B cell (primary cell): Measurements from ENCODE around the gene N4BP2.

Source experiments
- EZH2 ChIP-seq: IDR thresholded peaks from 2 replicates; pipeline ENCODE4 v1.6.1; 2012; ENCODE audit warnings: borderline replicate concordance, low read depth, mild to moderate bottlenecking, moderate library complexity, low read length; ENCODE audit not compliant: insufficient read depth, poor library complexity, severe bottlenecking
- TF ChIP-seq, protein P1 (sequence below): fragments of 200-600 bp; IDR thresholded peaks from one replicate; pipeline ENCODE4 v1.8.0; 2022; ENCODE audit warnings: antibody characterized with exemption, mild to moderate bottlenecking

DNA sequence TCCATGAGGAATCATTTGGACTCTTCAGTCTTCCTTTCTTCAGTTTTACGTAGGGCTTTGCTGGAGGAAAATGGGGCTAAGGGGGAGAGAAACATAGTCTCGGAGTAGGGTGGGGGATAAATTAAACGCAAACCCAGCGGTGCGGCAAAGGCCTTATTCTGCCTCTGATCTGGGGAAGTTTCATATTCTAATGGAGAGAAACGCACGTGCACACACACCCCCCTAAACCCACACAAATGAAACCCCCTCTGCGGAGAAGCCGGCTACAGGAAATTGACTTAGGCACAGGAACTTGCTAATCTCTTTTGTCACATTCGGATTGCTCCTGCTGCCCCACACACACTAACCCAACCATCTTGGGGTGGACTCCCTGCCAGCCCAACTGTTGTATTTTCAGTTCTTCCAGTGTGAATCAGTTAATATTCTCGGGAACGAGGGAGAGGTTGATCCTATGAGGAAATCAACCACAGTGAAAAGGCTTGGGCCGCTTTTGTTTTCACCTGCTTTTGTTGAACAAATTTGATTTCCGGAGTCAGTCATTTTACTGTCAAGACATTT, 140.2 kb downstream of the N4BP2 start, which contains the start of gene RHOH:
- TF ChIP-seq, protein P1, sequence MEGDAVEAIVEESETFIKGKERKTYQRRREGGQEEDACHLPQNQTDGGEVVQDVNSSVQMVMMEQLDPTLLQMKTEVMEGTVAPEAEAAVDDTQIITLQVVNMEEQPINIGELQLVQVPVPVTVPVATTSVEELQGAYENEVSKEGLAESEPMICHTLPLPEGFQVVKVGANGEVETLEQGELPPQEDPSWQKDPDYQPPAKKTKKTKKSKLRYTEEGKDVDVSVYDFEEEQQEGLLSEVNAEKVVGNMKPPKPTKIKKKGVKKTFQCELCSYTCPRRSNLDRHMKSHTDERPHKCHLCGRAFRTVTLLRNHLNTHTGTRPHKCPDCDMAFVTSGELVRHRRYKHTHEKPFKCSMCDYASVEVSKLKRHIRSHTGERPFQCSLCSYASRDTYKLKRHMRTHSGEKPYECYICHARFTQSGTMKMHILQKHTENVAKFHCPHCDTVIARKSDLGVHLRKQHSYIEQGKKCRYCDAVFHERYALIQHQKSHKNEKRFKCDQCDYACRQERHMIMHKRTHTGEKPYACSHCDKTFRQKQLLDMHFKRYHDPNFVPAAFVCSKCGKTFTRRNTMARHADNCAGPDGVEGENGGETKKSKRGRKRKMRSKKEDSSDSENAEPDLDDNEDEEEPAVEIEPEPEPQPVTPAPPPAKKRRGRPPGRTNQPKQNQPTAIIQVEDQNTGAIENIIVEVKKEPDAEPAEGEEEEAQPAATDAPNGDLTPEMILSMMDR: no peak
- TF ChIP-seq EZH2: no peak
